ENCODE measurements around the gene PLCB1.
"Not testable (repeated sequence)": the region's sequence is repeated elsewhere in the genome, so short reads cannot be mapped to it uniquely, and the experiment has no call there.

The PLCB1 gene

DNA sequence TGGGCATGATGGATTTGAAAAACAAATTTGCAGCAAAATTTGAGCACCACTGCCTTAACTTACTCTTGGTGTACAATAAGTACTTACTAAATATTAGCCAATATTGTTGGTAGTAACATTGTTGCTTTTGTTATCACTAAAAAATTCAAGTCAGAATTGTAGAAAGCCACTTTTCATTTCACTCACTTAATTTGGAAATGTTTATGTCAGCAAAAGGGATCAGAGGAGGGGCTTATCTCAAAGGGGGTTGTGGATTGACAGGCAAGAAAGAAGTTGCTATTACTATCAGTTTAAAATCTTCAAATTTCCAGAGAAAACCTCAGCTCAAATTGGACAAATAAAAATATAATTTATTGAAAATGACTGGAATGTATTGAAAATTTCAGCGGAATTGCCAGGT, 241.5 kb downstream of the PLCB1 start:
- no peak overlapping the region for H3K27ac ChIP-seq
- no peak for TF ChIP-seq ZFX (IDR thresholded peaks at IDR 0.05)
- TF ChIP-seq, protein P1, sequence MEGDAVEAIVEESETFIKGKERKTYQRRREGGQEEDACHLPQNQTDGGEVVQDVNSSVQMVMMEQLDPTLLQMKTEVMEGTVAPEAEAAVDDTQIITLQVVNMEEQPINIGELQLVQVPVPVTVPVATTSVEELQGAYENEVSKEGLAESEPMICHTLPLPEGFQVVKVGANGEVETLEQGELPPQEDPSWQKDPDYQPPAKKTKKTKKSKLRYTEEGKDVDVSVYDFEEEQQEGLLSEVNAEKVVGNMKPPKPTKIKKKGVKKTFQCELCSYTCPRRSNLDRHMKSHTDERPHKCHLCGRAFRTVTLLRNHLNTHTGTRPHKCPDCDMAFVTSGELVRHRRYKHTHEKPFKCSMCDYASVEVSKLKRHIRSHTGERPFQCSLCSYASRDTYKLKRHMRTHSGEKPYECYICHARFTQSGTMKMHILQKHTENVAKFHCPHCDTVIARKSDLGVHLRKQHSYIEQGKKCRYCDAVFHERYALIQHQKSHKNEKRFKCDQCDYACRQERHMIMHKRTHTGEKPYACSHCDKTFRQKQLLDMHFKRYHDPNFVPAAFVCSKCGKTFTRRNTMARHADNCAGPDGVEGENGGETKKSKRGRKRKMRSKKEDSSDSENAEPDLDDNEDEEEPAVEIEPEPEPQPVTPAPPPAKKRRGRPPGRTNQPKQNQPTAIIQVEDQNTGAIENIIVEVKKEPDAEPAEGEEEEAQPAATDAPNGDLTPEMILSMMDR (conservative IDR thresholded peaks at IDR 0.05) = no peak

DNA sequence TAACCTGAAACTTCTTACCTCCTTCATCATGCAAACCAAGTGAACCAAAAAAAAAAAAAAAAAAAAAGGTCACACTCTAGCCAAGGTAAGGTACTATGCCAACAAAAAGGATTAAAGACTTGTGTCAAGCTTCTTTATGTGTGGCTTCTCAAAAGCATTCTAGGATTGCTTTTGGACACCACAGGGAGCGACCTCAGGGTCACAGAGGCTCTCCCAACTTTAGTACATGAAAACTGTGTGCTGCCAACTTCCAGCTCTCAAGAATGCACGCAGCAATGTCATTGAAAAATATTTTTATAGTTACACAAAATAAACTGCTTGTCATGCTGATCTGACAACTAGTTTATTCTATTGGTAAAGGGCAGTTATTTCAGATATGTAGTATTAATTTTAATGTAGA, 243.8 kb downstream of the PLCB1 start:
- TF ChIP-seq, protein P1 (conservative IDR thresholded peaks at IDR 0.05) = no peak
- no peak for TF ChIP-seq ZFX (IDR thresholded peaks at IDR 0.05)
- no peak overlapping the region for H3K27ac ChIP-seq

DNA sequence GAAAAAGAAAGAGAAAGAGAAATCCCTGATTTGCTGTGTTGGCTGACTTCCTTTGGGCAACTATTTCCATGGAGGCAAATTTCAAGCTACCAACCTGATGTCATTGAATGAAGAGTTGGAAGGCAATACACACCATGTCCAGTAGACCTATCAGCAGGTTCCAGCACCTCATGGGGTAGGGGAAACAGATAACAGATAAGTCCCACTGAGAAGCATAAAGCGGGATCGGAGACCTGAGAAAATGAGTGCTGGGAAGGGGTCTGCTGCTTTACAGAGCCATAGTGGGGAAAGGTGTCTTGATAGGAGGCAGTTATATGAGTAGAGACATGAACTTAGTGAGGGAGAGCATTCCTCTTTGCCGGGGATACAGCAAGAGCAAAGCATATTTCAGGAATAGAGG, 244.9 kb downstream of the PLCB1 start:
- no peak overlapping the region for H3K27ac ChIP-seq
- TF ChIP-seq ZFX (IDR thresholded peaks at IDR 0.05) = no peak
- TF ChIP-seq, protein P1 (conservative IDR thresholded peaks at IDR 0.05) = no peak

DNA sequence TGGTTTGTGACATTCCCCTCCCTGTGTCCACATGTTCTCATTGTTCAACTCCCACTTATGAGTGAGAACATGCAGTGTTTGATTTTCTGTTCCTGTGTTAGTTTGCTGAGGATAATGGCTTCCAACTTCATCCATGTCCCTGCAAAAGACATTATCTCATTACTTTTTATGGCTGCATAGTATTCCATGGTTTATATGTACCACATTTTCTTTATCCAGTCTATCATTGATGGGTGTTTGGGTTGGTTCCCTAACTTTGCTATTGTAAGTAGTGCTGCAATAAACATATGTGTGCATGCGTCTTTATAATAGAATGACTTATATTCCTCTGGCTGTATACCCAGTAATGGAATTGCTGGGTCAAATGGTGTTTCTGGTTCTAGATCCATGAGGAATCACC, 247.1 kb downstream of the PLCB1 start:
- not testable (repeated sequence) for H3K27ac ChIP-seq

GRCh38 chr20:8385247-8385646, 253.2 kb downstream of the PLCB1 start:
- no peak for TF ChIP-seq ZFX (IDR thresholded peaks at IDR 0.05)
- TF ChIP-seq, protein P1 (conservative IDR thresholded peaks at IDR 0.05) = no peak
- no peak overlapping the region for H3K27ac ChIP-seq

DNA sequence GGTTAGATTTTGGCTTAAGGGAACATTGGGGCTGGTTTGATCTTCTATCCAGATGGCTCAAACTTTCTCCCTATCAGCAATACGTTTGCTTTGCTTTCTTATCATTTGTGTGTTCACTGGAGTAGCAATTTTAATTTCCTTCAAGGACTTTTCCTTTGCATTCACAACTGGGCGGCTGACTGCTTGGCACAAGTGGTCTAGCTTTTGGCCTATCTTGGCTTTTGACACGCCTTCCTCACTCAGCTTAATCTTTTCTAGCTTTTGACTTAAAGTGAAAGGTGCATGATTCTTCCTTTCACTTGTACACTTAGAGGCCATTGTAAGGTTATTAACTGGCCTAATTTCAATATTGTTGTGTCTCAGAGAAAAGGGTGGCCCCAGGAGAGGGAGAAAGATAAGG, 254.9 kb downstream of the PLCB1 start:
- TF ChIP-seq, protein P1 (conservative IDR thresholded peaks at IDR 0.05) = no peak
- no peak overlapping the region for H3K27ac ChIP-seq

DNA sequence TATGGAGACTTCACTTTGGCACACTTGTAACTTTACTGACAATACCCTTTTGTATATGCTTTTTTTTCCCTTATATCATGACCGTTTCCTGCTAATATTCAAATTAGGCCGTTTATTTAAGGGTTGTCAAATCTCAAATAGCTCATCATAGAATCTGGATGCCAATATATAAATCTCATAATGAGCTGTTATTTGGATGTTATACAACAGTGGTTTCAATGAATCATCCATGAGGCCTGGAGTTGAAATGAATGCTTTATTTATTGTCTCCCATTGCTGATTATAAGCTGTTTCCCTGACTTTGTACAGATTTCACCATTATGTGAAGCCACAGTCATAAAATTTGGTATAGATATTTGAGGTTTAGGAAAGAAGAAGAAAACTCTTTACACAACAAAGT, 256.1 kb downstream of the PLCB1 start:
- TF ChIP-seq, protein P1 (conservative IDR thresholded peaks at IDR 0.05) = no peak
- no peak for TF ChIP-seq ZFX (IDR thresholded peaks at IDR 0.05)
- H3K27ac ChIP-seq = no peak overlapping the region

DNA sequence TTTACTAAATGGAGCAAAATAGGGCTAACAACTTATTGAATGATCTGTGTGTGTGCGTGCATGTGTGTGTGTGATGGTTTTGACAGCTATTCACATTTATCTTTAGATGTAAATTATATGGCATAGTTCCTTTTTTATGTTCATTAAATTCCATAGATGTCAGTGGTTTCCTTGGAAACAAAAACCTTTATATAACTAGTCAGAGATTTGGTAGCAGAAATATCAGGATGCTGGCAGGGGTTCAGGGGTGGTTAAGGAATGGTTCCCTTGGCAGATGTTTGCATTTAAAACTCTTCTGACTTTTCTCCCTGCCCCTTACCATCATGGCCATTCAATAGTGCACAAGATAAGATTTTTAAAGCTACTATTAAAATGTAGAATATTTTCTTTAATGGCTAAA, 256.6 kb downstream of the PLCB1 start:
- TF ChIP-seq ZFX (IDR thresholded peaks at IDR 0.05) = no peak
- TF ChIP-seq, protein P1 (conservative IDR thresholded peaks at IDR 0.05) = no peak
- no peak overlapping the region for H3K27ac ChIP-seq
